ENCODE results near the gene TM2D3.

DNA sequence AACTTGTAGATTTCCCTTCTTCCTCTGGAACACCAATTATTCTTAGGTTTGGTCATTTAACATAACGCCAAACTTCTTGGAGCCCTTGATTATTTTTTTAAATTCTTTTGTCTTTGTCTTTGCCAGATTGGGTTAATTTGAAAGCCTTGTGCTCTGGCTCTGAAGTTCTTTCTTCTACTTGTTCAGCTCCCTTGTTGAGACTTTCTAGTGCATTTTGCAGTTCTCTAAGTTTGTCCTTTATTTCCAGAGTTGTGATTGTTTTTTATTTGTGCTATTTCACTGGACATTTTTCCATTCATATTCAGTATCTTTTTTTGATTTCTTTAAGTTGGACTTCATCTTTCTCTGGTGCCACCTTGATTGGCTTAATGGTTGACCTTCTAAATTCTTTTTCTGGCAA lies 55.5 kb downstream of the TM2D3 start:
- TF ChIP-seq, protein P1, sequence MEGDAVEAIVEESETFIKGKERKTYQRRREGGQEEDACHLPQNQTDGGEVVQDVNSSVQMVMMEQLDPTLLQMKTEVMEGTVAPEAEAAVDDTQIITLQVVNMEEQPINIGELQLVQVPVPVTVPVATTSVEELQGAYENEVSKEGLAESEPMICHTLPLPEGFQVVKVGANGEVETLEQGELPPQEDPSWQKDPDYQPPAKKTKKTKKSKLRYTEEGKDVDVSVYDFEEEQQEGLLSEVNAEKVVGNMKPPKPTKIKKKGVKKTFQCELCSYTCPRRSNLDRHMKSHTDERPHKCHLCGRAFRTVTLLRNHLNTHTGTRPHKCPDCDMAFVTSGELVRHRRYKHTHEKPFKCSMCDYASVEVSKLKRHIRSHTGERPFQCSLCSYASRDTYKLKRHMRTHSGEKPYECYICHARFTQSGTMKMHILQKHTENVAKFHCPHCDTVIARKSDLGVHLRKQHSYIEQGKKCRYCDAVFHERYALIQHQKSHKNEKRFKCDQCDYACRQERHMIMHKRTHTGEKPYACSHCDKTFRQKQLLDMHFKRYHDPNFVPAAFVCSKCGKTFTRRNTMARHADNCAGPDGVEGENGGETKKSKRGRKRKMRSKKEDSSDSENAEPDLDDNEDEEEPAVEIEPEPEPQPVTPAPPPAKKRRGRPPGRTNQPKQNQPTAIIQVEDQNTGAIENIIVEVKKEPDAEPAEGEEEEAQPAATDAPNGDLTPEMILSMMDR (conservative IDR thresholded peaks at IDR 0.05; ENCODE audit: low read depth in 2 of 2) = no peak
- TF ChIP-seq ZNF114 (CRISPR knock-in tag; IDR thresholded peaks at IDR 0.05) (no peak), EZH2 (IDR thresholded peaks at IDR 0.05; ENCODE audit: low read depth, unreplicated experiment) (no peak)

Data from GM23338 (cell line).